GM18870 (cell line): Measurements from ENCODE around the gene KRTAP5-4.
"Not testable (repeated sequence)": the region's sequence is repeated elsewhere in the genome, so short reads cannot be mapped to it uniquely, and the experiment has no call there.

ENCODE experiments used
- ATAC-seq: cut with Tn5 transposase; IDR thresholded peaks from one replicate; pipeline ENCODE4 v1.9.1; 2021; ENCODE audit warnings: moderate library complexity; ENCODE audit not compliant: unreplicated experiment

KRTAP5-4 gene

GRCh38 chr11:1653541-1654387 lies 31.8 kb upstream of the KRTAP5-4 start:
- ATAC-seq: no peak

- no peak for ATAC-seq
Observed at GRCh38 chr11:1652771-1653540, 31.0 kb upstream of the KRTAP5-4 start.

- ATAC-seq: no peak
Observed at GRCh38 chr11:1652442-1652770, 30.5 kb upstream of the KRTAP5-4 start.

GRCh38 chr11:1652026-1652425 lies 30.1 kb upstream of the KRTAP5-4 start:
- no peak for ATAC-seq

GRCh38 chr11:1651411-1651980 lies 29.6 kb upstream of the KRTAP5-4 start:
- no peak for ATAC-seq

- ATAC-seq: no peak
Observed at GRCh38 chr11:1650918-1651262, 29.0 kb upstream of the KRTAP5-4 start.

GRCh38 chr11:1650034-1650917 lies 28.3 kb upstream of the KRTAP5-4 start:
- no peak for ATAC-seq

- ATAC-seq: no peak
Observed at GRCh38 chr11:1648653-1649420, 26.9 kb upstream of the KRTAP5-4 start.

- no peak for ATAC-seq
Observed at GRCh38 chr11:1647901-1648652, 26.1 kb upstream of the KRTAP5-4 start.

- not testable (repeated sequence) for ATAC-seq
Observed at GRCh38 chr11:1646540-1646939, 24.6 kb upstream of the KRTAP5-4 start.

- no peak for ATAC-seq
Observed at GRCh38 chr11:1645357-1645821, 23.5 kb upstream of the KRTAP5-4 start.

- ATAC-seq: no peak
Observed at GRCh38 chr11:1644601-1645356, 22.8 kb upstream of the KRTAP5-4 start.

- no peak for ATAC-seq
Observed at GRCh38 chr11:1643146-1643690, 21.3 kb upstream of the KRTAP5-4 start.

GRCh38 chr11:1642288-1643145 lies 20.6 kb upstream of the KRTAP5-4 start:
- ATAC-seq: no peak

GRCh38 chr11:1641096-1641495 lies 19.2 kb upstream of the KRTAP5-4 start:
- ATAC-seq: no peak

GRCh38 chr11:1640076-1640946 lies 18.4 kb upstream of the KRTAP5-4 start:
- no peak for ATAC-seq

GRCh38 chr11:1639666-1640065 lies 17.7 kb upstream of the KRTAP5-4 start:
- no peak for ATAC-seq
